Erythroblast (primary cell): Measurements from ENCODE around the gene SOBP.

Source experiments
- GATA1 ChIP-seq: IDR thresholded peaks from 2 replicates; pipeline ENCODE4 v1.6.1; 2011; ENCODE audit warnings: low read depth, mild to moderate bottlenecking, control low read depth, low read length, moderate library complexity
- POLR2A ChIP-seq: IDR thresholded peaks from 2 replicates; pipeline ENCODE4 v1.6.1; 2011; ENCODE audit warnings: mild to moderate bottlenecking, low read length

DNA sequence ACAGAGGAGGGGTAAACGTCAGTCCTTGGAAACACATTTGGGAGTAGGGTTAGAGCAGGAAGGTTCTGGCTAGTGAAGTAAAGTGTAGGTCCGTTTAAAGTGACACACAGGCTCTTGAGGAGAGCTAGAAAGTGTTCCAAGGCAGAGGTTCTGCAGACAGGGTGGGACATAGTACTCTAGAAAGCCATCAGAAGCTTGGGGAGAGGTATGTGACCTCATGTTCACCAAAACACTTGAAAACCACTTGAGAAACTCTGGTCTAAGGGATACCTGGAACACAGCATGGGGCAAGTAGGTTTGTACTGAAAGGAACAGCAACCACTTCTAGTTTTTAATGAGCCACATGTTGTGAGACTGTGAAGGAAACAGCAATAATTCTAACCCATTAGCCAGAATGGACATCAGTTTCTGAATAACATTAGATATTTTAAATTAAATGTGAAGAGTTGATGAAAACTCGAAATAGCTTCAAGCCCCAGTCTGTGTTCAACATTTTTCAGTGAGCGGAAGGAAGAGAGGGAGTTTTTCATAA lies 49.0 kb downstream of the SOBP start:
- no peak for TF ChIP-seq POLR2A
- no peak for TF ChIP-seq GATA1
